ENCODE results near the gene CGREF1.

The CGREF1 gene

GRCh38 chr2:27091746-27092695 lies 26.9 kb downstream of the CGREF1 start:
- DNase-seq (ENCODE audit: extremely low spot score, insufficient read length, low read depth) = no peak
- no peak for FAIRE-seq

DNA sequence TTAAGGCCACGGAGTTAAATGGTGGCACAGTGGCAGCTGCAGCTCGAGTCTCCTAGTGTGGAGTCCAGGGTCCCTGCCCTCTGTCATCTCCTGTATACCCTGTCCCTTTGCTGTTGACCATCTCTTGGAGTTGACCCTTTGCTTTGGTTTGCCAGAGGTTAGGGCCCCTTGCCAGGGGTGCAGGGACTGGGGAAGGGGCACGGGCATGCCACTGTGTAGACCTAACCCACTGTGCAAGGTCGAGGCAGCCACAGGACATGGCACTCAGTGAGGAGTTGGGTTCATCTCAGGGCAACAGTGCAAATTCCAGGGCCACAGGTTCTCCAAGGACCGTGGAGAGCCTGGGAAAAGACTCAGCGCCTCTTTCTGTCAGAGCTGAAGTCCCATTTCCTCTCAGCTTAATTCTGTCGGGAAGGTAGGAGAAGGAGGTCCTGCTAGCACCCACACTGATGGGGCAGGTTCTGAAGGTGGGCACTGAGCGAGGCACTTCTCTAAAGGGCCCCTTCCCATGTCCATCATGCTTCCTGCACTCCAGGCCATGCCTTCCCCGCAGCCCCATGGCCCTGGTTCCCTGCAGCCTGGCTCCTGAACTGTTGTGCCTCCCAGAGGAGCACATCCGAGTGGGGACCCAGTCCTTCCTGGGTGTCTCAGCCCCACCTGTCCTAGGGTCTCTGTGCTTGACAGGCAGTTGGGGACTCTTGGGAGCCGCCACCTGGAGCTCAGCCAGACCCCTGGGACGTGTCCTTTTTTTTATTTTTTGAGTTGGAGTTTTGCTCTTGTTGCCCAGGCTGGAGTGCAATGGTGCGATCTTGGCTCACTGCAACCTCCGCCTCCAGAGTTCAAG lies 29.6 kb downstream of the CGREF1 start:
- FAIRE-seq (no peak), DNase-seq (ENCODE audit: extremely low spot score, insufficient read length, low read depth) (no peak)

- DNase-seq (ENCODE audit: extremely low spot score, insufficient read length, low read depth) (no peak), FAIRE-seq (no peak)
Measured at GRCh38 chr2:27088634-27089033, 30.3 kb downstream of the CGREF1 start.

DNA sequence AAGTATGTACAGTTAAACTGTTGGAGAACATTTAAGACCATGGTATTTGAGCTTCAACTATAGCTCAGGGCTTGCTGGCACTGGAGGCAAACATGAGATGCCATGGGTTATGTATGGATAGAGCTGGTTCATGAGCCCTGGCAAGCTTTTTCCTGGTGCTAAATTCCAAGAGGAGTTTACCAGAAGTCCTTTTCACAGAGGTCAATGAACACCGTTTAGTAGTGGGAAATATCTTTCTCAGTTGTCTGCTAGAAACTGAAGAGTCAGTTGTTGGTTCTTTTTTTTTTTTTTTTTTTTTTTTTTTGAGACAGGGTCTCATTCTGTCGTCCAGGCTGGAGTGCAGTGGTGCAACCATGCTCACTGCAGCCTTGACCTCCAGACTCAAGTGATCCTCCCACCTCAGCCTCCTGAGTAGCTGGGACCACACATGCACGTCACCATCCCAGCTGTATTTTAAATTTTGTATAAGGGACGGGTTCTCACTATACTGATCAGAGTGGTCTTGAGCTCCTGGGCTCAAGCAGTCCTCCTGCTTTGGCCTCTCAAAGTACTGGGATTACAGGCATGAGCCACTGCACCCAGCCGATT lies 31.0 kb downstream of the CGREF1 start:
- DNase-seq (ENCODE audit: extremely low spot score, insufficient read length, low read depth) (no peak), FAIRE-seq (no peak)

DNA sequence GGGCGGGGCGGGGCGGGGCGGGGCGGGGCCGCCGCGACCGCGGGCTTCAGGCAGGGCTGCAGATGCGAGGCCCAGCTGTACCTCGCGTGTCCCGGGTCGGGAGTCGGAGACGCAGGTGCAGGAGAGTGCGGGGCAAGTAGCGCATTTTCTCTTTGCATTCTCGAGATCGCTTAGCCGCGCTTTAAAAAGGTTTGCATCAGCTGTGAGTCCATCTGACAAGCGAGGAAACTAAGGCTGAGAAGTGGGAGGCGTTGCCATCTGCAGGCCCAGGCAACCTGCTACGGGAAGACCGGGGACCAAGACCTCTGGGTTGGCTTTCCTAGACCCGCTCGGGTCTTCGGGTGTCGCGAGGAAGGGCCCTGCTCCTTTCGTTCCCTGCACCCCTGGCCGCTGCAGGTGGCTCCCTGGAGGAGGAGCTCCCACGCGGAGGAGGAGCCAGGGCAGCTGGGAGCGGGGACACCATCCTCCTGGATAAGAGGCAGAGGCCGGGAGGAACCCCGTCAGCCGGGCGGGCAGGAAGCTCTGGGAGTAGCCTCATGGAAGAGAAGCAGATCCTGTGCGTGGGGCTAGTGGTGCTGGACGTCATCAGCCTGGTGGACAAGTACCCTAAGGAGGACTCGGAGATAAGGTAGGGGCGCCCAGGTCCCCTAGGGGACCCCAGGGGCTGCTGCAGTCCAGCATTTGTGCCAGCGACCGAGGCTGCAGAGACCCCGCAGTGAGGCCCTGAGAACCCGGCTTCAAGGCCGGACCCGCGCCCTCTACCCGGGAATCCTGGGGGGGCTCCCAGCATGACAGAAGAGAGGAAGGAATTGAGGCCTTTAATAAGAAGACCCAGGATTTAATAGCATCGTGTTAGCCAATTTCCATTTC lies 32.0 kb downstream of the CGREF1 start, which contains the start of gene KHK:
TSS of gene KHK (plus strand) at position 49 of the 870 bp plus-strand sequence. CDS start at position 537, 488 bp downstream.
- FAIRE-seq (no peak), DNase-seq (ENCODE audit: extremely low spot score, insufficient read length, low read depth) (no peak)

GRCh38 chr2:27086090-27086723 lies 32.7 kb downstream of the CGREF1 start:
- peak; percentile 91 for FAIRE-seq
- DNase-seq (ENCODE audit: extremely low spot score, insufficient read length, low read depth) = peak; percentile 93

DNA sequence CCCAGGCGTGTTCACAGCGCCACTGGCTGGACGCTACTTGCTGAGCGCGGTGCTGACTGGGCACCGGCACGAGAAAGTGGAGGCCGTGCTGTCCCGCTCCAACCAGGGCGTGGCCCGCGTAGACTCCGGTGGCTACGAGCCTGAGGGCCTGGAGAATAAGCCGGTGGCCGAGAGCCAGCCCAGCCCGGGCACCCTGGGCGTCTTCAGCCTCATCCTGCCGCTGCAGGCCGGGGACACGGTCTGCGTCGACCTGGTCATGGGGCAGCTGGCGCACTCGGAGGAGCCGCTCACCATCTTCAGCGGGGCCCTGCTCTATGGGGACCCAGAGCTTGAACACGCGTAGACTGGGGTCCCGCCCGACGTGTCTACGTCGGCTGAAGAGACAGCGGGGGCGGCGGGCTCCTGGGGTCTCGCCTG lies 33.2 kb downstream of the CGREF1 start:
- FAIRE-seq = no peak

GRCh38 chr2:27085062-27085672 lies 33.8 kb downstream of the CGREF1 start:
- FAIRE-seq (no peak), DNase-seq (ENCODE audit: extremely low spot score, insufficient read length, low read depth) (no peak)

More for the DNA sequence above, 33.2 kb downstream of the CGREF1 start:
- DNase-seq (ENCODE audit: extremely low spot score, insufficient read length, low read depth) = no peak

- DNase-seq (ENCODE audit: extremely low spot score, insufficient read length, low read depth) = no peak
- no peak for FAIRE-seq
Measured at GRCh38 chr2:27084297-27085061, 34.4 kb downstream of the CGREF1 start.

DNA sequence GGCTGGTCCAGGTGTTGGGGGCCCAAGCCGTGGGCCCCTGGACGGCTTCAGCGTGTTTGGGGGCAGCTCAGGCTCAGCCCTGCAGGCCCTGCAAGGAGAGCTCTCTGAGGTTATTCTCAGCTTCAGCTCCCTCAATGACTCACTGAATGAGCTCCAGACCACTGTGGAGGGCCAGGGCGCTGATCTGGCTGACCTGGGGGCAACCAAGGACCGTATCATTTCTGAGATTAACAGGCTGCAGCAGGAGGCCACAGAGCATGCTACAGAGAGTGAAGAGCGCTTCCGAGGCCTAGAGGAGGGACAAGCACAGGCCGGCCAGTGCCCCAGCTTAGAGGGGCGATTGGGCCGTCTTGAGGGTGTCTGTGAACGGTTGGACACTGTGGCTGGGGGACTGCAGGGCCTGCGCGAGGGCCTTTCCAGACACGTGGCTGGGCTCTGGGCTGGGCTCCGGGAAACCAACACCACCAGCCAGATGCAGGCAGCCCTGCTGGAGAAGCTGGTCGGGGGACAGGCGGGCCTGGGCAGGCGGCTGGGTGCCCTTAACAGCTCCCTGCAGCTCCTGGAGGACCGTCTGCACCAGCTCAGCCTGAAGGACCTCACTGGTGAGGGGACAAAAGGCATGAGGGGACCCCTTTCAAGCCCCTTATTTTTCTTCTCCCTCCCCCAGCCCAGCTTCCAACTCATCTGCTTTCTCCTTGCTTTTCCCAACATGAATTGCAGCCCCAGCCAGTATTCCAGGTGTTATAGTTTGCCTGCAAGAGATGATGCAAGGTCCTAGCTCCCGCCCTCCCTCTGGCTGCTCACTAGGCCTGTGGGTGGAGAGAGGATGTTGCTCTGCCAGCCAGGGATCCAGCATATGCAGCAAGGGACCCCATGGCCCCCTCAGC lies 35.3 kb downstream of the CGREF1 start:
- FAIRE-seq (no peak), DNase-seq (ENCODE audit: extremely low spot score, insufficient read length, low read depth) (no peak)

DNA sequence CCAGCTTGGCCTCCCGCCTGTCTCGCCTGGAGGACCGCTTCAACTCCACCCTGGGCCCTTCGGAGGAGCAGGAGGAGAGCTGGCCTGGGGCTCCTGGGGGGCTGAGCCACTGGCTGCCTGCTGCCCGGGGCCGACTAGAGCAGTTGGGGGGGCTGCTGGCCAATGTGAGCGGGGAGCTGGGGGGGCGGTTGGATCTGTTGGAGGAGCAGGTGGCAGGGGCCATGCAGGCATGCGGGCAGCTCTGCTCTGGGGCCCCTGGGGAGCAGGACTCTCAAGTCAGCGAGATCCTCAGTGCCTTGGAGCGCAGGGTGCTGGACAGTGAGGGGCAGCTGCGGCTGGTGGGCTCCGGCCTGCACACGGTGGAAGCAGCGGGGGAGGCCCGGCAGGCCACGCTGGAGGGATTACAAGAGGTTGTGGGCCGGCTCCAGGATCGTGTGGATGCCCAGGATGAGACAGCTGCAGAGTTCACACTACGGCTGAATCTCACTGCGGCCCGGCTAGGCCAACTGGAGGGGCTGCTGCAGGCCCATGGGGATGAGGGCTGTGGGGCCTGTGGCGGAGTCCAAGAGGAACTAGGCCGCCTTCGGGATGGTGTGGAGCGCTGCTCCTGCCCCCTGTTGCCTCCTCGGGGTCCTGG lies 36.0 kb downstream of the CGREF1 start:
- FAIRE-seq (no peak), DNase-seq (ENCODE audit: extremely low spot score, insufficient read length, low read depth) (no peak)

DNA sequence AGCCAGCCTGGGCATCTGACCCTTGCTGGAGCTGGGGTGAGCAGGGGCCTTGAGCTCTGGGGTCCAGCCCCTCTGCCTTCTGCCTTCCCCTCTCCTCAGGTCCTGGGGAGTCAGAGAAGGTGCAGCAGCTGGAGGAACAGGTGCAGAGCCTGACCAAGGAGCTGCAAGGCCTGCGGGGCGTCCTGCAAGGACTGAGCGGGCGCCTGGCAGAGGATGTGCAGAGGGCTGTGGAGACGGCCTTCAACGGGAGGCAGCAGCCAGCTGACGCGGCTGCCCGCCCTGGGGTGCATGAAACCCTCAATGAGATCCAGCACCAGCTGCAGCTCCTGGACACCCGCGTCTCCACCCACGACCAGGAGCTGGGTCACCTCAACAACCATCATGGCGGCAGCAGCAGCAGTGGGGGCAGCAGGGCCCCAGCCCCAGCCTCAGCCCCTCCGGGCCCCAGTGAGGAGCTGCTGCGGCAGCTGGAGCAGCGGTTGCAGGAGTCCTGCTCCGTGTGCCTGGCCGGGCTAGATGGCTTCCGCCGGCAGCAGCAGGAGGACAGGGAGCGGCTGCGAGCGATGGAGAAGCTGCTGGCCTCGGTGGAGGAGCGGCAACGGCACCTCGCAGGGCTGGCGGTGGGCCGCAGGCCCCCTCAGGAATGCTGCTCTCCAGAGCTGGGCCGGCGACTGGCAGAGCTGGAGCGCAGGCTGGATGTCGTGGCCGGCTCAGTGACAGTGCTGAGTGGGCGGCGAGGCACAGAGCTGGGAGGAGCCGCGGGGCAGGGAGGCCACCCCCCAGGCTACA lies 36.8 kb downstream of the CGREF1 start:
- DNase-seq (ENCODE audit: extremely low spot score, insufficient read length, low read depth) (no peak), FAIRE-seq (no peak)

DNA sequence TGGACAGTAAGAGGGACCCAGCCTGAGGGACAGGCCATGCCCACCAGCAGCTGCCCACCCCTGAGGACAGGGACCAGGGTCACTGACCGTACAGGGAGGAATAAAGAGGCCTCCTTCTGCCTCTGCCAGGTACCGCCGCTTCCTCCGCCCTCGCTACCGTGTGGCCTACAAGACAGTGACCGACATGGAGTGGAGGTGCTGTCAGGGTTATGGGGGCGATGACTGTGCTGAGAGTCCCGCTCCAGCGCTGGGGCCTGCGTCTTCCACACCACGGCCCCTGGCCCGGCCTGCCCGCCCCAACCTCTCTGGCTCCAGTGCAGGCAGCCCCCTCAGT lies 38.4 kb downstream of the CGREF1 start:
- DNase-seq (ENCODE audit: extremely low spot score, insufficient read length, low read depth) (no peak), FAIRE-seq (no peak)

- DNase-seq (ENCODE audit: extremely low spot score, insufficient read length, low read depth) (no peak), FAIRE-seq (no peak)
Measured at GRCh38 chr2:27080140-27080469, 38.8 kb downstream of the CGREF1 start.

DNA sequence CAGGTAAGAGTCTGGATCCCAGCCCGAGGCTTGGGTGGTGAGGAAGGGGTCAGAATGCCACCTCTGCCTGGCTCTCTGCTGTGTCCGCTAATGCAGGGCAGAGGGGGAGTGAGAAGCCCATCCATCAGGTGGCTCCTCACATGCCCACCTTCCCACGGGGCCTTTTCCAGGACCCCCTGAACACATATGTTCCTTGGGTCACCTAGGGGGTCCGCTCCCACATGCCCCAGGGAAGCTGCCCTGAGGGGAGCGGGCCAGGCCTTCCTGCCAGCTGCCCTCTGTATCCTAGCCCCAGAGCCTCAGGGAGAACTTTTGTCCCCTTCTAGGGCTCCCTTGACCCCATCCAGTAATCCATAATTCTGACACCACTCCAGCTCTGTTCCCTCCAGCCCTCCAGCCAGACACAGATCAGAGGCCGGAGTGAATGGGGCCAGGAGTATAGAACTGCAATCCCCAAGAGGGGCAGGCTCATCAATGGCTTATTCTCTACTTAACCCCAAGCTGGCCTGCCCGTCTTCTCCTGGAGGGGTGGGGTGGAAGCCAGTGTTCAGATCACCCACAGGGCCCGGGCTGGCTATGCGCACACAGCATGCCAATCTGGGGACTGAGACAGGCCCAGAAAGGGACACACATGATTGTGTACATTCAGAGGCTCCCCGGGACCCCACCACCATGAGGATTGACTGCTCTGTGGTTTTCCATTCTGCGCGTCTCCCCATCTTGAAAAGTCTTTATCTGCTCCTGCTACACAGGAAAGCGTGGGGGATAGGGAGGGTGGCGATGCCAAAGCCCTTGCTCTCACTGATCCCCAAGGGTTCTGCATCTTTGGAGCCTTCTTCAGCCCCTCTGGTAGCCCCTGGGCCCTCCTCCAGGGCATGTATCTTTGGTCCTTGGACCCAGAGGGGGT lies 39.4 kb downstream of the CGREF1 start:
- FAIRE-seq = no peak
- no peak for DNase-seq (ENCODE audit: extremely low spot score, insufficient read length, low read depth)

Data from GM18507 (cell line).